ENCODE results near the gene PROX1.
"Not testable (repeated sequence)": the region's sequence is repeated elsewhere in the genome, so short reads cannot be mapped to it uniquely, and the experiment has no call there.

Gene PROX1

DNA sequence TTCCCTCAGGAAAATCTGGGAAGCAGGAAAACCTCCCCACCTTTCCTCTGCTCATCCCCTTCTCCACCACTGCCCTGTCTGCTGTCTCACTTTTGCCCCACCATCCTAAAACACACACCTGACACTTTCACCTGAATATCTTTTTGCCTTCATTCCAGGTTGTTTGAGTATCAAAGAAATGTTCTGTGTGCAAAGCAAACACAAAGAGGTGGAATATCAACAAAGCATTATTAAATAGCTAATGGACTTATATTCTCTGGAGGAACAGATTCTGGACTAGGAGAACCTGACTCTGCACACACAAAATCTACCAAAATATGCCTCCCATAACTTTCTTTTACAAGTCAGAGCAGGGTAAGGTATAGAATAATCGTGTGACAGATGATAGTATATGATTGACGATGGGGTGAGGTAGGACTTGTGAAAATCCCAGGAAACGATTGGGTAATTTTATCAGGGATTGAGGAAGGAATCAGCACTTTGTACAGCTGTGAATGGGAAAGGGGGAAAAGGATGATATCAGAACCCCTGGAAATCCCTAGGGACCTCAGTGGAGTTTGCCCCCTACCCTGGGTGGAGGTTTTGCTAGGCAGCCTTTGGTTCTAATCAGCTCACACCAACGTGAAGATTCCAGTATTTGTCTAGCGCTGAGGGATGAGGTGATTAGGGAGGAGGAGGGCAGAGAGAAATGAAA is 87.7 kb downstream of the PROX1 start:
- no peak for DNase-seq

DNA sequence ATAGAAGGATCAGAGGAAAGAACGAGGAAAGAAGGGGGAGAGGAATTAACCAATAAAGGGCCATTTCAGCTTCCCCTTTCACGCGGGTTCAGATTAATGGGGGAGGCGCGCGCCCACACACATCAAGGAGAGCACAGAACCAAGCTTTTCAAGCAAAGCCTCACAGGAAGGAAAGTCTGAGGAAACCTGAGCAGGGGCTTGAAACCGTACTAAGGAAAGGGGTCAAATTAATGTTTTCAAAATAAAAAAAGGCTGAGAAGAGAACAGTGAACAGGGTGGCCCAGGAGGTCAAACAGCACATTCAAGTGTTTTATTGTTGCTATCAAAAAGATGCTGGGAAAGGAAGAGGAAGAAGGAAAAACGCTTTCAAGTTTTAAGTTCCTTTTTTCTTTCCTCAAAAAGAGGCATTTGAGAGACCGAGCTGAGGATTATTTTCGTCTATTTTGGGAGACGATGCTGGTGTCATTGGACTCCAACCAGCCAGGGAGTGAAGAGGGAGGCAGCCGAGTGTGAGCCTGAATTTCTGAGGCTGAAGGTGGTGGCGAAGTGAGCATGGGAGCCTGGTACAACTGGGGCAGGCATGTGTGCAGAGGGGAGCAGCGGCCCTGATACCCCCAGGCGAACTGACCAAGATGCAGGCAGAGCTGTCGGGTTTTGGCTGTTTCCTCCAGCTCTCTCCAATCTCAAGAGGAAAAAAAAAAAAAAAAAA is 88.4 kb downstream of the PROX1 start:
- no peak for DNase-seq

DNA sequence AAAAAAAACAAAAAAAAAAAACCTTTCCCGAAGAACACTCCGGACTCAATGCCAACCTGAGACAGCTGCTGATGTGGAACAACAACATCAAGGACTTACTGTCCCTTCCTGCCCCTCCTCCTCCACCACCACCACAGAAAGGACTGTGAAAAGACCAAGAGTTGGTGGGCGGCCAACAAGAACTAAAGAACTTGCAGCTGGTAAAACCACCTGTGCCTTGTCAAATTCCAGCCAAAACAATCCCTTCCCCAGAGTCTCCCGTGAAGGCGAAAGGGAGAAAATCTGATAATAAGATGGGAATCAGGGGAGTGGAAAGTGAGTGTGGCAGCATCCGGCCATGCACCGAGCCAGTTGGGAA is 88.9 kb downstream of the PROX1 start:
- DNase-seq, result no peak

DNA sequence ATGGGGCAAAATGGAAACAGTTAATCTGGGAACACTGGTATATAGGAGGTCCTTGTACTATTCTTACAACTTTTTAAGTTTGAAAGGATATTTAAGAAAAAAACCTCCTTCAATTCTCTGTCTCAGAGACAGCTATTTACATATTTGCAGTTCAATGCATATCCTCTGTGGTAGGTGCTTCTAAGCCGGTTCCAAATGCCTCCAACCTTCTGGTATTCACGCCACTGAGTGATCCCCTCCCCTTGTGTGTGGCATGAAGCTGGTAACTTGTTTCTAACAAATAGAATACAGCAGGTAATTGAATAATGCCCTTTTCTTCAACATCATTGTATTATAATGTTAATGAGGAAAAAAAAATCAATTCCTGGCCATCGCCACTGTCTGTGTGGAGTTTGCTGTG is 91.2 kb downstream of the PROX1 start:
- DNase-seq, result no peak

DNA sequence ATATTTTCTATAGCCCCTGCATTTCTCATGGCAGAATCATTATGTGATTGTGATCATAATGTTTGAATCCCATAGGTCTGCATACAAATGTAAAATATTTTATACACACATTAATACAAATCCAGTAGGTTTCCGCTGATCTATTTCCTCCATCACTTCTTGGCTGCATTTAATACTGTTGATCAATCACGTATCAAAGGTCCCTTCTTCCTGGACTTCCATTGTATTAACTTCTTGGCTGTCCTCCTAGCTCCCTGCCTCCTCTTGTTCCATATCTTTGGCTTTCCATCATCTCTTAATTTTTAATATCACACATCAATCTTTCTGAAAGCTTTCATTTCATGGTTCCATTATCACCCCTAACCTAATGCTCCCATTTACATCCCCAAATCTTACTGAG is 97.6 kb downstream of the PROX1 start:
- no peak for DNase-seq

DNA sequence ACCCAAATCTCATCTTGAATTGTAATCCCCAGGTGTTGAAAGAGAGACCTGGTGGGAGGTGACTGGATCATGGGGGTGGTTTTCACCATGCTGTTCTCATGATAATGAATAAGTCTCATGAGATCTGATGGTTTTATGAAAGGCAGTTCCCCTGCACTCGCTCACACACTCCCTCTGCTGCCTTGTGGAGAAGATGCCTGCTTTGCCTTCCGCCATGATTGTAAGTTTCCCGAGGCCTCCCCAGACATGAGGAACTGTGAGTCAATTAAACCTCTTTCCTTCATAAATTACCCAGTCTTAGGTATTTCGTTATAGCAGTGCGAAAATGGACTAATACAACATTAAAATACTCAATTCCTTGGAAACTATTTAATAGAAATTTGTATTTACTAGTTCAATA is 99.2 kb downstream of the PROX1 start:
- no peak for DNase-seq

DNA sequence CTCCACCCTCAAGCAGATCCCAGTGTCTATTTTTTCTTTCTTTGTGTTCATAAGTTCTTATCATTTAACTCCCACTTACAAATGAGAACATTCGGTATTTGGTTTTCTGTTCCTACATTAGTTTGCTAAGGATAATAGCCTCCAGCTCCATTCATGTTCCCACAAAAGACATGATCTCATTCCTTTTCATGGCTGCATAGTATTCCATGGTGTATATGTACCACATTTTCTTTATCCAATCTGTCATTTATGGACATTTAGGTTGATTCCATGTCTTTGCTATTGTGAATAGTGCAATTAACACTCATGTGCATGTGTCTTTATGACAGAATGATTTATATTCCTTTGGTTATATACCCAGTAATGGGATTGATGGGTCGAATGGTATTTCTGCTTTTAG is 101.2 kb downstream of the PROX1 start:
- DNase-seq, result not testable (repeated sequence)
